ENCODE data around the gene PLA2G4F. TPM values are rescaled to one million over a fixed set of nuclear protein-coding genes. Genes with fewer than 3 reads are reported as not detected.

PLA2G4F gene
- total RNA-seq, 1 experiment from 2014 or later, result not detected

GRCh38 chr15:42163947-42164550 lies 7.6 kb upstream of the PLA2G4F start:
- Histone ChIP-seq H2BK5ac (ENCODE audit: insufficient read length, low read length) (no peak overlapping the region), H3K4me1 (ENCODE audit: insufficient read depth, low read length) (no peaks in the 10 kb centered on the region), H3K4me2 (ENCODE audit: insufficient read depth, insufficient read length, low read length) (no peak overlapping the region), H3K56ac (ENCODE audit: insufficient read length, low read depth, low read length) (no peak overlapping the region), H2BK120ac (ENCODE audit: low read depth, low read length, poor library complexity, severe bottlenecking) (no peak overlapping the region), H2AK5ac (ENCODE audit: insufficient read length, low read length) (no peak overlapping the region), H3K4ac (ENCODE audit: low read depth, low read length) (no peak overlapping the region), H3T11ph (ENCODE audit: low read length) (no peak overlapping the region), H2AFZ (ENCODE audit: low read length) (no peak overlapping the region), H3K18ac (ENCODE audit: insufficient read length, low read depth, low read length) (no peak overlapping the region), H3K79me2 (ENCODE audit: insufficient read depth, low read length) (no peaks in the 10 kb centered on the region), H3K23ac (ENCODE audit: insufficient read length, low read depth, low read length) (no peak overlapping the region), H2BK20ac (ENCODE audit: low read depth, low read length, poor library complexity, severe bottlenecking) (no peak overlapping the region), H3K23me2 (ENCODE audit: insufficient read length, low read depth, low read length, poor library complexity, severe bottlenecking) (no peaks in the 10 kb centered on the region), H3K27ac (ENCODE audit: insufficient read length, low read depth, low read length) (no peak overlapping the region), H3K79me1 (ENCODE audit: insufficient read depth, low read depth, low read length, poor library complexity, severe bottlenecking) (no peaks in the 10 kb centered on the region), H4K8ac (replicated peaks; ENCODE audit: insufficient read length, low read depth, low read length) (no peak overlapping the region), H3K14ac (ENCODE audit: insufficient read depth, low read length) (no peak overlapping the region), H2BK12ac (ENCODE audit: insufficient read length, low read depth, low read length) (no peak overlapping the region), H2BK15ac (ENCODE audit: low read depth, low read length) (no peak overlapping the region), H3K9ac (ENCODE audit: extremely low read depth, insufficient read length, low read length) (no peak overlapping the region), H3K27me3 (ENCODE audit: insufficient read depth, low read length) (no peaks in the 10 kb centered on the region), H4K91ac (ENCODE audit: insufficient read length, low read depth, low read length) (no peak overlapping the region), H3K9me3 (ENCODE audit: control insufficient read depth, low read depth, low read length) (no peaks in the 10 kb centered on the region), H4K20me1 (ENCODE audit: control insufficient read depth, insufficient read depth, insufficient read length) (no peaks in the 10 kb centered on the region), H4K5ac (ENCODE audit: insufficient read length, low read depth, low read length) (no peak overlapping the region)
- WGBS (ENCODE audit: extremely low coverage, insufficient read length, low lambda C conversion rate), result no CpG with 5 or more reads among the region's 4 CpGs
- Mint-ChIP-seq H3K27me3 (ENCODE audit: low read depth) (no peaks in the 10 kb centered on the region), H3K27ac (no peak overlapping the region), H3K4me3 (no peak overlapping the region), H3K36me3 (ENCODE audit: insufficient read depth in 1 of 3, low read depth in 3 of 3) (peaks cover 16 to 91% (median 75%) of the 10 kb centered on the region in 3 experiments), H3K4me1 (no peaks in the 10 kb centered on the region), H3K9me3 (no peaks in the 10 kb centered on the region)
- TF ChIP-seq, protein P1, sequence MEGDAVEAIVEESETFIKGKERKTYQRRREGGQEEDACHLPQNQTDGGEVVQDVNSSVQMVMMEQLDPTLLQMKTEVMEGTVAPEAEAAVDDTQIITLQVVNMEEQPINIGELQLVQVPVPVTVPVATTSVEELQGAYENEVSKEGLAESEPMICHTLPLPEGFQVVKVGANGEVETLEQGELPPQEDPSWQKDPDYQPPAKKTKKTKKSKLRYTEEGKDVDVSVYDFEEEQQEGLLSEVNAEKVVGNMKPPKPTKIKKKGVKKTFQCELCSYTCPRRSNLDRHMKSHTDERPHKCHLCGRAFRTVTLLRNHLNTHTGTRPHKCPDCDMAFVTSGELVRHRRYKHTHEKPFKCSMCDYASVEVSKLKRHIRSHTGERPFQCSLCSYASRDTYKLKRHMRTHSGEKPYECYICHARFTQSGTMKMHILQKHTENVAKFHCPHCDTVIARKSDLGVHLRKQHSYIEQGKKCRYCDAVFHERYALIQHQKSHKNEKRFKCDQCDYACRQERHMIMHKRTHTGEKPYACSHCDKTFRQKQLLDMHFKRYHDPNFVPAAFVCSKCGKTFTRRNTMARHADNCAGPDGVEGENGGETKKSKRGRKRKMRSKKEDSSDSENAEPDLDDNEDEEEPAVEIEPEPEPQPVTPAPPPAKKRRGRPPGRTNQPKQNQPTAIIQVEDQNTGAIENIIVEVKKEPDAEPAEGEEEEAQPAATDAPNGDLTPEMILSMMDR (conservative IDR thresholded peaks at IDR 0.05), result no peak
- no peak for DNase-seq
